Non-pigmented ciliary epithelial cell (primary cell): ENCODE data around the gene PHYHD1.
A peak's percentile ranks its signal among the peaks of the same experiment; 100 is the strongest.

ENCODE experiments used
- DNase-seq: peaks from one replicate; pipeline ENCODE4 v3.0.0-alpha.2; 2010; ENCODE audit warnings: low read depth

PHYHD1 gene

GRCh38 chr9:128920381-128921058 lies at the start of gene PHYHD1:
TSS of gene PHYHD1 (plus strand) at chr9:128920982. CDS start at chr9:128922324, 1,342 bp downstream.
- DNase-seq: no peak

DNA sequence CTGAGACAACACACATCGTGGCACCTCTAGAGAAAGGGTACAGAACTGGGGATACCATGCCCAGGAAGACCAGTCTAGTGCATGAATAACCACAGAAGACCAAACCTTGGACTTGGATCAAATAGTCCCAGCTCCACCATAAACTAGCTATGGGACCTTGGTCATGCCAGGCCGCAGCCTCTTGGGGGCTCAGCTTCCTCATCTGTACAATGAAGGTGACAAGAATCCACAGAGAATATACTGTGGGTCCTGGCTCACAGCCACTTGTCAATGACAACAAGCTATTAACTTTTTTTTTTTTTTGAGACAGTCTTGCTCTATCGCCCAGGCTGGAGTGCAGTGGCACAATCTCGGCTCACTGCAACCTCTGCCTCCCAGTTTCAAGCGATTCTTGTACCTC lies 42.9 kb upstream of the PHYHD1 start:
- DNase-seq: no peak

DNA sequence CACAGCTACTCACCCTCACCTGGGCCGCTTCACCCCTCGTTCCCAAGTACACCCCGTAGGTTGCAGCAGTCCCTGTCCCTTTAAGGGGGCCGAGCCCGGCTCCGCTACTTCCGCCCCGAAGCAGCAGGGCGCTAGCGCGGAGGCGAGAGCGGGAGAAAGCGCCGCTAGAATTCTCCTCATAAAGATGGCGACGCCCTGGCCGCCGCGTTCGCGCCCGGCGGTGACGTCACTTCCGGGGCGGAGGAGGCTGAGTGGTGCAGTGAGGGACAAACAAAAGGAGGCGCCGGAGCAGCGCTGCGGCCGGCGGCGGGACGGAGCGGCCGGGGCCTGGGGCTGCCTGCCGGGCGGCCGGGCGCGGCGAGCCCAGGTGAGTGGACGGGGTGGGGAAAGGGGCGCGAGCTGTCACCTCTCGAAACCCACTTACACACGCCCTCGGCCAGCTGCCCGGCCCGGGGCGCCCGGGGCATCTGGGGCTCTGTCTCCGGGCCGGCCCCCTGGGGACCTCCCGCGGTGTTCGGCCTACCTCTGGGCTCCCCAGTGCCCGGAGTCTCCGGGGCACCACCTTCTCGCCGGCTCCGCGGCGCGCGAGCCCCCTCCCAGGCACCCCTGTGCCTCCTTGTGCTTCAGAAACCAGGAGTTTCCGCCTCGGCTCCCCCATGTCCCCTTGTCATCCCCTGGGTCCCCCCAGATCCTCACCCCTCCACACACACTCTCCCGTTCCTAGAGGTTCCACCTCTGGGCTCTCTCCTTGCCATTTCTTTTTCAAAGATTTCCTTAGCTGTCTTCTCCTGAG lies 38.7 kb upstream of the PHYHD1 start, which contains the start of the genes KYAT1 and LRRC8A:
KYAT1 (minus strand) TSS at position 67 of the 793 bp plus-strand sequence. CDS start 36,545 bp downstream, outside the sequence.
LRRC8A (plus strand) TSS at position 250 of the 793 bp plus-strand sequence. CDS start 25,032 bp downstream, outside the sequence.
- peak; percentile 64 for DNase-seq

- DNase-seq: no peak
These were observed 37.8 kb upstream of the PHYHD1 start for GRCh38 chr9:128882677-128883603.

DNA sequence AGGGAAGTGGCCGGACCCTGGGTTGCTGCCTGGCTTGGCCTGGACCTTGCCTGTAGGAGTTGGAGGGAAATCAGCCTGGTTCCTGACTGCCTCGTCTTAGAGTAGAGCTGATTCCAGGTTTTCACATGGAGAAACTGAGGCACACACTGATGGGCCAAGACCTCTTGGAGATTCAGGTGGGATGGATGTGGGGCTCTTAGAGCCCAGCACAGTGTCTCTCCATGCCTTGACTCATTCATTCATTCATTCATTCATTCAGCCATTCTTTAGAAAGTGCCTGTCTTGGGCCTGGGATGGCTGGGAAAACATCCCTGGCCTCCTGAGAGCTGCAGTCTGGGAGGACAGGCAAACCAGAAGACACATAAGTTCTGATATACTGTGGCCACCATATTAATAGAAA lies 36.6 kb upstream of the PHYHD1 start:
- no peak for DNase-seq

DNA sequence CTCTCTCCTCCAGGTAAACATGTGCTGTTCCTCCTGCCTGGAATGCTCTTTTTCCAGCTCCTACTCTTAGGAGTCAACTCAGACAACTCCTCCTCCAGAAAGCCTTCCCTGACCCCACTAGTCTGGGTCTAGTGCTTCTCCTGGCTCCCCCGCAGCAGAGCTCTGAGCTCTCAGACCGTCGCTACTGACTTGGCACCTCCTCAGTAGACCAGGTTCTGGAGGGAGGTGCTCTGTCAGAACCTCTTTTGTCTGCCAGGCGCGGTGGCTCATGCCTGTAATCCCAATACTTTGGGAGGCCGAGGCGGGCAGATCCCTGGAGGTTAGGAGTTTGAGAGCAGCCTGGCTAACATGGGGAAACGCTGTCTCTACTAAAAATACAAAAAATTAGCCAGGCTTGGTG lies 35.4 kb upstream of the PHYHD1 start:
- DNase-seq: no peak

DNA sequence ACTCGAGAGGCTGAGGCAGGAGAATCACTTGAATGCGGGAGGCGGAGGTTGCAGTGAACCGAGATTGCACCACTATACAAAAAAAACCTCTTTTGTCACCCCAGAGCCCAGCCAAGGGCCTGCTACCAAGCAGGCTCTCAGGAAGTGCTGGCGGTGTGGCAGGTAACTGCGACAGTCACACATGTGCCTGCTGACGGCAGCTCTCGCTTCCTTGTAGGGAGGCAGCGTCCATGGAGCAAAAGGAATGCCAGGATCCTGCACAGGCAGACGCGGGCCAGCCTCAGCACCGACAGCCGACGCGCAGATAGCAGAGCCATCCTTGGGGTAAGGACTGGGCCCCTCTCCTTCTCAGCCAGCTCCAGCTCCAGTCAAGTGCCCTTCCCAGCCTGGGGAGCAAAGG lies 35.0 kb upstream of the PHYHD1 start:
- no peak for DNase-seq

- no peak for DNase-seq
These were observed 34.4 kb upstream of the PHYHD1 start for GRCh38 chr9:128886211-128886891.

DNA sequence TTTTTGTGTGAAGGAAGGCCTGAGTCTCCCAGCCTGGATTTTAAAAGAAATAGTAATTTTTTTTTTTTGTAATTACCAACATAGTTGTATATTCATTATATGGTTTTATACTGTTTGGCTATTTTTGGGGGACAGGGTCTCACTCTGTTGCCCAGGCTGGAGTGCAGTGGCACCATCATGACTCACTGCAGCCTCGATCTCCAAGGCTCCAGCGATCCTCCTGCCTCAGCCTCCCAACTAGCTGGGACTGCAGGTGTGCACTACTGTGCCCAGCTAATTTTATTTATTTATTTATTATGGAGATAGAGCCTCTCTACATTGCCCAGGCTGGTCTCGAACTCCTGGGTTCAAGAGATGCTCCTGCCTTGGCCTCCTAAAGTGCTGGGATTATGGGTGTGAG lies 33.7 kb upstream of the PHYHD1 start:
- DNase-seq: no peak

- no peak for DNase-seq
These were observed 32.9 kb upstream of the PHYHD1 start for GRCh38 chr9:128887914-128888350.

- no peak for DNase-seq
These were observed 29.2 kb upstream of the PHYHD1 start for GRCh38 chr9:128891321-128892220.

DNA sequence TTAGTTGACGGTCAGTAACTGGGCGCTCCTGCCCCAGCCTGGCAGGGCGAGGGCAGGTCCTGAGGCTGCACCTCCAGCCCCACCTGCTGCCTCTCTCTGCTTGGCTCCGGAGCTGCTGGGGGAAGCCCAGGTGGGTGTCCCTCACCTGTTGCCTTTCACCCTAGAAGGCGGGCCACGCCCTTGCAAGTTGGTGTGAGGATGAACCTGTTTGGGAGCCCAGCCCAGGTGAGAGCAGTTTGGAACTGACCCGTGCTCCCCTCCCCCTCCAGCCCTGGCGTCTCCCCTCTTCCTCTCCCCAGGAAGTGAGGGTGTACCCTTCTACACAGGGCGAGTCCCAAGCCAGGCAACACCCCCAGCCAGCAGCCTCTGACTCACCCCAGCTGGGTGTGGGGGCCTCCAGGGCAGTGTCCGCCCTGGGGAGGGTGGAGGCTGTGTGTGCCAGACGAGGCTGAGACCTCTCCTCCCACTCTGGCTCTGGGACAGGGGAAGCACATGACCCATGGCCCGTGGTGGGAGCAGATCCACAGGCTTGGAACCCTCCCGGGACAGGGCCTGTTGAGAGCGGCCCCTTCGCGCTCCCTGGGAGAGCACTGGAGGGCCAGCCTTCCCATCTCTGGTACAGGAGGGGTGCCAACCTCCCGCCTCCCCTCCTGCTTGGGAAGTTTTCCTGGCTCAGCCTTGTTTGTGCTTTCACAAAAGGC lies 28.4 kb upstream of the PHYHD1 start:
- no peak for DNase-seq

GRCh38 chr9:128893354-128893753 lies 27.4 kb upstream of the PHYHD1 start:
- no peak for DNase-seq

DNA sequence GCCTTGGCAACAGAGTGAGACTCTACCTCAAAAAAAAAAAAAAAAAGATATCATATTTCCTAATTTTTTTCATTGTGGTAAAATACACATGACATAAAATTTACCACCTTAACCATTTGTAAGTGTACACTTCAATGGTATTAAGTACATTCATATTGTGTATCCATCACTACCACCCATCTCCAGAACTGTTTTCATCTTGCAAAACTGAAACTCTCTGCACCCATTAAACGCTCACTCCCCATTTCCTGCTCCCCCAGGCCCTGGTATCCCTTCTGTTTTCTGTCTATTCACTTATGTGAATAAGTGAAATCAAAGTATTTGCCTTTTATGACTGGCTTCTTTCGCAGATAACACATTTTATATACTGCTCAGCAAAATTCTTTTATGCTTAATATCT lies 26.0 kb upstream of the PHYHD1 start:
- DNase-seq: no peak

GRCh38 chr9:128895556-128895955 lies 25.2 kb upstream of the PHYHD1 start:
- DNase-seq: no peak

DNA sequence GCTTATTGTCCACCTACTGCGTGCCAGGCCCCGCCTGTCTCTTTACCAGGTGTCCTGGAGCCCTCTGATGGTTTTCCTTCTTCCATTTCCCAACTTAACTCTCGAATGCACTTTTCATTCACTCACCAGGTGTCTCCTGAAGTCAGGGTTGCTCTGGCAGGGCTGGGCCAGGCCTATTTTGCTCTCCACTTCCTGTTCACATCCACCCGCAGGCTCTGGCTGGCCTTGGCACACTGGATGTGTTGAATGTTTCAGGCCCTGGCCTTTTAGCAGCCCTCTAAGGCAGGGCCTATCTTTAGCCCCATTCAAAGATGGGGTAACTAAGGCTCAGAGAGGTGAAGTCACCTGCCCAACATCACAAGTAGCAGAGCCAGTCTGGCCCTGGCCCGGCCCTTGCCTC lies 22.4 kb upstream of the PHYHD1 start:
- DNase-seq: no peak

- no peak for DNase-seq
These were observed 21.8 kb upstream of the PHYHD1 start for GRCh38 chr9:128898845-128899565.

- DNase-seq: no peak
These were observed 21.0 kb upstream of the PHYHD1 start for GRCh38 chr9:128899566-128900322.
